ENCODE results near the gene PIH1D2. TPM values are rescaled to one million over a fixed set of nuclear protein-coding genes. Genes with fewer than 3 reads are reported as not detected.

The PIH1D2 gene
- total RNA-seq, 1 experiment from 2014 or later, result 1.7 TPM

- peak overlapping the region; percentile 88 for H3K4me3 ChIP-seq (ENCODE audit: low read length)
- ChIA-PET POLR2A (ENCODE audit: unreplicated experiment) (interaction anchor here (0.5 to 1.0 kb wide), 3 partner anchors 14 to 154 kb away, joined by 6 to 13 read pairs (median 11); no protein-coding TSS in a partner anchor), CTCF (no interaction called here)
- H3K9ac ChIP-seq (ENCODE audit: low read length), result peak overlapping the region; percentile 94
- no peaks in the 10 kb centered on the region for H3K9me2 ChIP-seq (replicated peaks; ENCODE audit: low read length)
- H3K27ac ChIP-seq (ENCODE audit: low read length), result peak overlapping the region; percentile 48
- BruUV-seq (replicated peaks), result TSS peak; percentile 78
- no peak for TF ChIP-seq EZH2phosphoT487 (IDR thresholded peaks at IDR 0.05; ENCODE audit: borderline replicate concordance, low read length)
- TF ChIP-seq EZH2 (IDR thresholded peaks at IDR 0.05; ENCODE audit: low read length, unreplicated experiment), result no peak
- TF ChIP-seq, protein P1, sequence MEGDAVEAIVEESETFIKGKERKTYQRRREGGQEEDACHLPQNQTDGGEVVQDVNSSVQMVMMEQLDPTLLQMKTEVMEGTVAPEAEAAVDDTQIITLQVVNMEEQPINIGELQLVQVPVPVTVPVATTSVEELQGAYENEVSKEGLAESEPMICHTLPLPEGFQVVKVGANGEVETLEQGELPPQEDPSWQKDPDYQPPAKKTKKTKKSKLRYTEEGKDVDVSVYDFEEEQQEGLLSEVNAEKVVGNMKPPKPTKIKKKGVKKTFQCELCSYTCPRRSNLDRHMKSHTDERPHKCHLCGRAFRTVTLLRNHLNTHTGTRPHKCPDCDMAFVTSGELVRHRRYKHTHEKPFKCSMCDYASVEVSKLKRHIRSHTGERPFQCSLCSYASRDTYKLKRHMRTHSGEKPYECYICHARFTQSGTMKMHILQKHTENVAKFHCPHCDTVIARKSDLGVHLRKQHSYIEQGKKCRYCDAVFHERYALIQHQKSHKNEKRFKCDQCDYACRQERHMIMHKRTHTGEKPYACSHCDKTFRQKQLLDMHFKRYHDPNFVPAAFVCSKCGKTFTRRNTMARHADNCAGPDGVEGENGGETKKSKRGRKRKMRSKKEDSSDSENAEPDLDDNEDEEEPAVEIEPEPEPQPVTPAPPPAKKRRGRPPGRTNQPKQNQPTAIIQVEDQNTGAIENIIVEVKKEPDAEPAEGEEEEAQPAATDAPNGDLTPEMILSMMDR (conservative IDR thresholded peaks at IDR 0.05; ENCODE audit: low read depth, low read length), result no peak
- H4K20me1 ChIP-seq (ENCODE audit: low read length), result no peaks in the 10 kb centered on the region
- intact Hi-C loops (cut with micrococcal nuclease), result loop anchor here (1.0 to 10.0 kb wide), 5 partner anchors 12 to 209 kb away; partner anchors contain the start of genes CFAP68, FDXACB1, NKAPD1 and PIH1D2
- H3K4me2 ChIP-seq (ENCODE audit: low read length), result peak overlapping the region; percentile 88
- peaks cover 61% of the 10 kb centered on the region for H3K36me3 ChIP-seq (ENCODE audit: low read depth, low read length)
- ATAC-seq (peak; percentile 44), DNase-seq (peak; percentile 25)
- H2AFZ ChIP-seq (ENCODE audit: low read length), result peak overlapping the region; percentile 75
- H3F3A ChIP-seq (ENCODE audit: low read length, unreplicated experiment), result peaks cover 5% of the 10 kb centered on the region
- H3K9me3 ChIP-seq (ENCODE audit: low read length), result no peaks in the 10 kb centered on the region
- no peaks in the 10 kb centered on the region for H3K27me3 ChIP-seq (ENCODE audit: low read length)
- peaks cover 41% of the 10 kb centered on the region for H3K4me1 ChIP-seq (ENCODE audit: insufficient read depth, low read length)
- H3K79me2 ChIP-seq (ENCODE audit: low read length), result peaks cover 75% of the 10 kb centered on the region
Measured at GRCh38 chr11:112085822-112086421, 12.1 kb upstream of the PIH1D2 start.

GRCh38 chr11:112082729-112083128 is 8.9 kb upstream of the PIH1D2 start:
- Histone ChIP-seq H3K27ac (ENCODE audit: low read length) (peak overlapping the region; percentile 63), H2AFZ (ENCODE audit: low read length) (no peak overlapping the region), H3K9me2 (replicated peaks; ENCODE audit: low read length) (no peaks in the 10 kb centered on the region), H3K27me3 (ENCODE audit: low read length) (no peaks in the 10 kb centered on the region), H3K9ac (ENCODE audit: low read length) (peak overlapping the region; percentile 19; the same call in 1 of the 2 replicates), H4K20me1 (ENCODE audit: low read length) (no peaks in the 10 kb centered on the region), H3K4me3 (ENCODE audit: low read length) (no peak overlapping the region), H3K9me3 (ENCODE audit: low read length) (no peaks in the 10 kb centered on the region), H3K4me1 (ENCODE audit: insufficient read depth, low read length) (peaks cover 24% of the 10 kb centered on the region), H3K4me2 (ENCODE audit: low read length) (peak overlapping the region; percentile 17; the same call in 1 of the 2 replicates), H3K79me2 (ENCODE audit: low read length) (peaks cover 45% of the 10 kb centered on the region), H3K36me3 (ENCODE audit: low read depth, low read length) (peaks cover 52% of the 10 kb centered on the region), H3F3A (ENCODE audit: low read length, unreplicated experiment) (peaks cover 5% of the 10 kb centered on the region)
- CTCF ChIA-PET, result interaction anchor here (0.6 to 0.7 kb wide), 2 partner anchors 74 to 93 kb away, joined by 4 read pairs; partner anchors contain the start of gene BCO2
- POLR2A ChIA-PET (ENCODE audit: unreplicated experiment), result interaction anchor here (0.5 to 0.6 kb wide), 4 partner anchors 43 to 585 kb away, joined by 3 to 10 read pairs (median 4); no protein-coding TSS in a partner anchor
- no peak for TF ChIP-seq EZH2 (IDR thresholded peaks at IDR 0.05; ENCODE audit: low read length, unreplicated experiment)
- TF ChIP-seq, protein P1 (conservative IDR thresholded peaks at IDR 0.05; ENCODE audit: low read depth, low read length), result no peak
- TF ChIP-seq EZH2phosphoT487 (IDR thresholded peaks at IDR 0.05; ENCODE audit: borderline replicate concordance, low read length), result no peak
- peak; percentile 64 for DNase-seq
- ATAC-seq, result peak; percentile 60
- BruUV-seq (replicated peaks), result no TSS peak
- intact Hi-C loops (cut with micrococcal nuclease), result loop anchor here (10.0 kb wide), 1 partner anchor 202 kb away; no protein-coding TSS in a partner anchor

DNA sequence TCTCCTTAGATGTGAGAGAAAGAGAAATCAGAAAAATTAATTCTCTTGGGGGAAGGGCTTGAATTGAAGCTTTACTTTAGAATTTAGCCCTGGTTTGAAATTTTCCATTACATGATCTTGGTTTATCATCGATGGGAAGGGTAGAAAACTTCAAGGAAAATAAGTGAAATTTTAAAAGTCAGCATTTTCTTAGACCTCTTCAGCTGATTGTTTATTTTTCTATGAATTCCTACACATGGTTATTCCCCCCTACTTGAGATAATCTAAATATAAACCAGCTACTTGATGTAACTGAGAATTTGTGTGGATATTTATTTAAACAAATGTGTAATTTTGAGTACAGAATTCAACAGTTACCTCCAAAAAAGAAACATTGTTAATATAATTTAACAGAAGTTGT is 10.9 kb downstream of the PIH1D2 start:
- DNase-seq, result no peak
- CTCF ChIA-PET, result no interaction called here

More for the DNA sequence above, 10.9 kb downstream of the PIH1D2 start:
- Histone ChIP-seq H3K27me3 (ENCODE audit: low read length) (no peaks in the 10 kb centered on the region), H3K9me2 (replicated peaks; ENCODE audit: low read length) (no peaks in the 10 kb centered on the region), H3K79me2 (ENCODE audit: low read length) (no peaks in the 10 kb centered on the region), H2AFZ (ENCODE audit: low read length) (no peak overlapping the region), H3K9me3 (ENCODE audit: low read length) (no peaks in the 10 kb centered on the region), H3K4me2 (ENCODE audit: low read length) (no peak overlapping the region), H3K27ac (ENCODE audit: low read length) (no peak overlapping the region), H3K4me3 (ENCODE audit: low read length) (no peak overlapping the region), H3K9ac (ENCODE audit: low read length) (no peak overlapping the region), H3F3A (ENCODE audit: low read length, unreplicated experiment) (no peaks in the 10 kb centered on the region), H3K36me3 (ENCODE audit: low read depth, low read length) (peaks cover 26% of the 10 kb centered on the region), H4K20me1 (ENCODE audit: low read length) (no peaks in the 10 kb centered on the region), H3K4me1 (ENCODE audit: insufficient read depth, low read length) (no peaks in the 10 kb centered on the region)
- ATAC-seq, result no peak
- POLR2A ChIA-PET (ENCODE audit: unreplicated experiment), result no interaction called here
- no peak for TF ChIP-seq EZH2 (IDR thresholded peaks at IDR 0.05; ENCODE audit: low read length, unreplicated experiment)
- TF ChIP-seq, protein P1 (conservative IDR thresholded peaks at IDR 0.05; ENCODE audit: low read depth, low read length), result no peak
- TF ChIP-seq EZH2phosphoT487 (IDR thresholded peaks at IDR 0.05; ENCODE audit: borderline replicate concordance, low read length), result no peak
- intact Hi-C loops (cut with micrococcal nuclease), result no loop called here
- no TSS peak for BruUV-seq (replicated peaks)
